ENCODE results near the gene PFKFB1.

PFKFB1 gene

DNA sequence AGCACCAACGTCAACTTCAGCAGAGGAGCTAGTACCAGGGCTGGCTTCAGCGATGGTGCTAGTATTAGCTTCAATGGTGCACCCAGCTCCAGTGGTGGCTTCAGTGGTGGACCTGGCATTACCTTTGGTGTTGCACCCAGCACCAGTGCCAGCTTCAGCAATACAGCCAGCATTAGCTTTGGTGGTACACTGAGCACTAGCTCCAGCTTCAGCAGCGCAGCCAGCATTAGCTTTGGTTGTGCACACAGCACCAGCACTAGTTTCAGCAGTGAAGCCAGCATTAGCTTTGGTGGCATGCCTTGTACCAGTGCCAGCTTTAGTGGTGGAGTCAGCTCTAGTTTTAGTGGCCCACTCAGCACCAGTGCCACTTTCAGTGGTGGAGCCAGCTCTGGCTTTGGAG lies 65.1 kb downstream of the PFKFB1 start:
- H3K27ac ChIP-seq (ENCODE audit: low read depth, low read length): no peak overlapping the region
- H3K36me3 ChIP-seq (ENCODE audit: control insufficient read depth in 1 of 2, insufficient read depth in 2 of 2, low read length in 2 of 2): no peaks in the 10 kb centered on the region
- H3K4me1 ChIP-seq (ENCODE audit: control insufficient read depth in 1 of 2, insufficient read depth in 2 of 2, low read length in 2 of 2): no peaks in the 10 kb centered on the region
- no peak overlapping the region for H3K4me3 ChIP-seq (ENCODE audit: low read depth in 1 of 2, low read length in 2 of 2)
- no peaks in the 10 kb centered on the region for H3K9me3 ChIP-seq (ENCODE audit: control insufficient read depth in 1 of 2, low read length in 2 of 2)
- H3K27me3 ChIP-seq (ENCODE audit: control insufficient read depth in 1 of 2, insufficient read depth in 2 of 2, low read length in 2 of 2): no peaks in the 10 kb centered on the region
- H3K9ac ChIP-seq (ENCODE audit: low read depth in 1 of 2, low read length in 2 of 2): no peak overlapping the region

DNA sequence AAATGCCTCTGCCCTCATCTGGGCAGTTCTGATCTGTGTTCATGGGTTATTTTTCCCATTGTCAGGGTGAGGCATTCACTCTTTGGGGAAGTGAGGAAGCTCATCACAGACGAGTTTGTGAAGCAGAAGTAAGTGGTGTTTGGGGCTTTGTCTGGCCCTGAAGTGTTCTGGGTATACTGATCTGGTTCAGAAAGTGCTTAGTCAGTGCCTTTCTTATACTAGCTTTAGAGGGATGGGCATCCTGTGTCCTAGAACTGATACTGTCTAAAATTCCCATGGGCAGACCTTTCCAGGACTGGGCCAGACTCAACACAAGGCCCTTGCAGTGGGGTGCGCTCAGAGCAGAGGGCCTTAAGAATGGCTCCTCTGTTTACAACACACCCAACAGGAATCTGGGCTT lies 67.0 kb downstream of the PFKFB1 start:
- no peaks in the 10 kb centered on the region for H3K4me1 ChIP-seq (ENCODE audit: control insufficient read depth in 1 of 2, insufficient read depth in 2 of 2, low read length in 2 of 2)
- H3K36me3 ChIP-seq (ENCODE audit: control insufficient read depth in 1 of 2, insufficient read depth in 2 of 2, low read length in 2 of 2): no peaks in the 10 kb centered on the region
- H3K4me3 ChIP-seq (ENCODE audit: low read depth in 1 of 2, low read length in 2 of 2): no peak overlapping the region
- H3K9ac ChIP-seq (ENCODE audit: low read depth in 1 of 2, low read length in 2 of 2): no peak overlapping the region
- H3K9me3 ChIP-seq (ENCODE audit: control insufficient read depth in 1 of 2, low read length in 2 of 2): no peaks in the 10 kb centered on the region
- no peak overlapping the region for H3K27ac ChIP-seq (ENCODE audit: low read depth, low read length)
- no peaks in the 10 kb centered on the region for H3K27me3 ChIP-seq (ENCODE audit: control insufficient read depth in 1 of 2, insufficient read depth in 2 of 2, low read length in 2 of 2)

DNA sequence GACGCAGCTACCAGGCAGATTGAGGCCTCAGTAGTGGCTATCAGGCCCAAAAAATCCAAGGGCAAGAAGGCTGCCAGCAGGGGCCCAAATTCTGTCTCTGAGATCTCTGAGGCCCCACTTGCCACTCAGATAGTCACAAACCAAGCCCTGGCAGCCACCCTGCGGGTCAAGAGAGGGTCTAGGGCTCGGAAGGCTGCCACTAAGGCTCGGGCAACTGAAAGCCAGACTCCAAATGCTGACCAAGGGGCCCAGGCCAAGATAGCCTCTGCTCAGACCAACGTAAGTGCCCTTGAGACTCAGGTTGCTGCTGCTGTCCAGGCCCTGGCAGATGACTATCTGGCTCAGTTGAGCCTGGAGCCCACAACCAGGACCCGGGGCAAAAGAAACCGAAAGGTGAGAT lies 70.6 kb downstream of the PFKFB1 start:
- Histone ChIP-seq H3K9me3 (ENCODE audit: control insufficient read depth in 1 of 2, low read length in 2 of 2) (no peaks in the 10 kb centered on the region), H3K36me3 (ENCODE audit: control insufficient read depth in 1 of 2, insufficient read depth in 2 of 2, low read length in 2 of 2) (no peaks in the 10 kb centered on the region), H3K4me1 (ENCODE audit: control insufficient read depth in 1 of 2, insufficient read depth in 2 of 2, low read length in 2 of 2) (no peaks in the 10 kb centered on the region), H3K9ac (ENCODE audit: low read depth in 1 of 2, low read length in 2 of 2) (no peak overlapping the region), H3K27ac (ENCODE audit: low read depth, low read length) (no peak overlapping the region), H3K4me3 (ENCODE audit: low read depth in 1 of 2, low read length in 2 of 2) (no peak overlapping the region), H3K27me3 (ENCODE audit: control insufficient read depth in 1 of 2, insufficient read depth in 2 of 2, low read length in 2 of 2) (no peaks in the 10 kb centered on the region)

DNA sequence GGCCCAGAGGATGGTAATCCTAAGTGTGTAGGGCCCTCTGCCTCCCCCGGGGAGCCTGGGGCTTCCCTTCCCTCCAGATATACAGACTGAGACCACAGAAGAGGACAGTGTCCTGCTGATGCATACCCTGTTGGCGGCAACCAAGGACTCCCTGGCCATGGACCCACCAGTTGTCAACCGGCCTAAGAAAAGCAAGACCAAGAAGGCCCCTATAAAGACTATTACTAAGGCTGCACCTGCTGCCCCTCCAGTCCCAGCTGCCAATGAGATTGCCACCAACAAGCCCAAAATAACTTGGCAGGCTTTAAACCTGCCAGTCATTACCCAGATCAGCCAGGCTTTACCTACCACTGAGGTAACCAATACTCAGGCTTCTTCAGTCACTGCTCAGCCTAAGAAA lies 71.4 kb downstream of the PFKFB1 start:
- Histone ChIP-seq H3K4me3 (ENCODE audit: low read depth in 1 of 2, low read length in 2 of 2) (no peak overlapping the region), H3K4me1 (ENCODE audit: control insufficient read depth in 1 of 2, insufficient read depth in 2 of 2, low read length in 2 of 2) (no peaks in the 10 kb centered on the region), H3K9me3 (ENCODE audit: control insufficient read depth in 1 of 2, low read length in 2 of 2) (no peaks in the 10 kb centered on the region), H3K9ac (ENCODE audit: low read depth in 1 of 2, low read length in 2 of 2) (no peak overlapping the region), H3K27ac (ENCODE audit: low read depth, low read length) (no peak overlapping the region), H3K27me3 (ENCODE audit: control insufficient read depth in 1 of 2, insufficient read depth in 2 of 2, low read length in 2 of 2) (no peaks in the 10 kb centered on the region), H3K36me3 (ENCODE audit: control insufficient read depth in 1 of 2, insufficient read depth in 2 of 2, low read length in 2 of 2) (no peaks in the 10 kb centered on the region)

DNA sequence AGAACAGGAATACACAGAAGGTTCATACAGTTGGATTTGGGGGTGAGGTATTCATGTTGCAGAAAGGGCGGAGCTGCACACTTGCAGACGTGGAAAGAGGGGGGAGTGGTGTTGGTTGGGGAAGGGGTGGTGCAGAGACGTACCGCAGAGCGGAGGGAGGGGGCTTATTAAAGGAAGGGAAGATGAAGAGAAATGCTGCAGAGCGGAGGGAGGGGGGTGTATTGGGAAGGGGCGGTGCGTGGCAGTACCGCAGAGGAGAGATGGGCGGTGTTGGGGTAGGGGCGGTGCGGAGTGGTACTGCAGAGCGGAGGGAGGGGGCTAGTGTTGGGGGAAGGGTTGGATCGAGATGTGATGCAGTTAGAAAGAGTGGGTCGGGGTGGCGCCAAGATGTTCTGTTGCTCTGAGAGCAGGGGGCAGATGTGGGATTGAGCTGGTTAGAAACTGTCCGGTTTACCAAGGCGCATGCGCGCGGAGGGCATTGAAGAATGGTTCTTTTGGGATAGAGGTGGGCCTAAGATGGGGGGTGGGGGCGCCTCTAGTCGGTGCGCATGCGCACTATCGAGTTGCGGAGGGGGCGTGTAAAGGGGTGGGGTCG lies 72.5 kb downstream of the PFKFB1 start:
- H3K4me1 ChIP-seq (ENCODE audit: control insufficient read depth in 1 of 2, insufficient read depth in 2 of 2, low read length in 2 of 2): no peaks in the 10 kb centered on the region
- no peaks in the 10 kb centered on the region for H3K9me3 ChIP-seq (ENCODE audit: control insufficient read depth in 1 of 2, low read length in 2 of 2)
- no peak overlapping the region for H3K27ac ChIP-seq (ENCODE audit: low read depth, low read length)
- no peak overlapping the region for H3K9ac ChIP-seq (ENCODE audit: low read depth in 1 of 2, low read length in 2 of 2)
- no peaks in the 10 kb centered on the region for H3K36me3 ChIP-seq (ENCODE audit: control insufficient read depth in 1 of 2, insufficient read depth in 2 of 2, low read length in 2 of 2)
- H3K27me3 ChIP-seq (ENCODE audit: control insufficient read depth in 1 of 2, insufficient read depth in 2 of 2, low read length in 2 of 2): no peaks in the 10 kb centered on the region
- H3K4me3 ChIP-seq (ENCODE audit: low read depth in 1 of 2, low read length in 2 of 2): peak overlapping the region; percentile 60 to 64

DNA sequence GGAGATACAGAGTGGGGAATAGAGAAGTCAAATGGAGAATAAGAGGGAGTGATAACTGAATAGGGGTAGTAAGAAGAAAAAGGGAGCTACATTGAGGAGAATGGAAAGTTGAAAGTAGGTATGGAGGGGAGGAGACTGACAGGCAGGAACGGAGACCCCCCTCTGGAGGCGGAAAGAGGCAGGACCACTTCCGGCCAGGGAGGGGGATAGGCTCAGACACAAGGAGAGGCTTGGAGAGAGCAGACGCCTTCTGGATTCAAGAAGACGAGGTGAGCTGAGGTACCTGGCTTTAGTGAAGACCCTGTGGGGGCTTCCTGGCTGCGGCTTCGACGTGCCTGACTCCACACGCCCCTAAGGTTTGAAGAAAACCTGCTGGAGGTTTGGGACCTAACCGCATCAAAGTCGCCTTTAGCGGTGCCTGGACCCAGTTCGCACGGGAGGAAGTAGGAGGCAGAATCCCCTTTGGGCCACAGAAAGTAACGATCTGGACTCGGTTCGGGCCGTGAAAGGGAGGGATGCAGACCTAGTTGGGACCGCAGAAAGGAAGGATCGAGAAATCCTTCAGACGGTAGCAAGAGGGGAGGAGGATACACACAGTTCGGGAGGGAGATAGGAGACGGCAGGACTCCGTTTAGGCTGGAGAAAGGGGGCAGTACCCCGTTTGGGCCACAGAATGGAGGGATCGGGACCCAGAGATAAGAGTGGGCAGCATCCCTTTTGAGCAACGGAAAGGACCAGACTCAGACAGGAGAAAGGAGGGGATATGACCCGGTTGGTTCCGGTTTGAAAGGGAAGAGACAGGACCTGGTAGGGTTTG lies 73.2 kb downstream of the PFKFB1 start, which contains the start of gene TRO:
TRO (plus strand) TSS at position 215 of the 817 bp plus-strand sequence. CDS start 1,423 bp downstream, outside the sequence.
- no peaks in the 10 kb centered on the region for H3K36me3 ChIP-seq (ENCODE audit: control insufficient read depth in 1 of 2, insufficient read depth in 2 of 2, low read length in 2 of 2)
- H3K4me1 ChIP-seq (ENCODE audit: control insufficient read depth in 1 of 2, insufficient read depth in 2 of 2, low read length in 2 of 2): no peaks in the 10 kb centered on the region
- no peaks in the 10 kb centered on the region for H3K27me3 ChIP-seq (ENCODE audit: control insufficient read depth in 1 of 2, insufficient read depth in 2 of 2, low read length in 2 of 2)
- peak within 1 kb of the TSS; percentile 60 to 64 for H3K4me3 ChIP-seq (ENCODE audit: low read depth in 1 of 2, low read length in 2 of 2)
- no peak within 1 kb of the TSS for H3K27ac ChIP-seq (ENCODE audit: low read depth, low read length)
- no peaks in the 10 kb centered on the region for H3K9me3 ChIP-seq (ENCODE audit: control insufficient read depth in 1 of 2, low read length in 2 of 2)
- no peak within 1 kb of the TSS for H3K9ac ChIP-seq (ENCODE audit: low read depth in 1 of 2, low read length in 2 of 2)

DNA sequence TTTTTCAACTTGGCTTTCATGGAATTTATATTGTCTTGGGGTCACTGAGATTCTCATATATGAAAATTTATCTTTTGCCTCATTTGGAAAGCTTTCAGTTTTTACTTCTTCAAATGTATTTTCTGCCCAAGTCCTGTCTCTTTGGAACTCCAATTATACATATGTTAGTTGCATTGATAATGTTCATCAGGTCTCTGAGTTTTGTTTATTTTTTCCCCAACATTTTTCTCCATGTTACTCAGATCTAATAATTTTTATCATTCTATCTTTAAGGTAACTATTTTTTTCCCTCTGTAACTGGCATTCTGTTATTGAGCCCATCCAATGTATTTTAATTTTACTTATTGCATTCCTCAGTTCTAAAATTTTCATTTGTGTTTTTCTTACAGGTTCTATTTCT lies 84.0 kb downstream of the PFKFB1 start:
- Histone ChIP-seq H3K27ac (ENCODE audit: low read depth, low read length) (no peak overlapping the region), H3K27me3 (ENCODE audit: control insufficient read depth in 1 of 2, insufficient read depth in 2 of 2, low read length in 2 of 2) (no peaks in the 10 kb centered on the region), H3K9ac (ENCODE audit: low read depth in 1 of 2, low read length in 2 of 2) (no peak overlapping the region), H3K4me3 (ENCODE audit: low read depth in 1 of 2, low read length in 2 of 2) (no peak overlapping the region), H3K9me3 (ENCODE audit: control insufficient read depth in 1 of 2, low read length in 2 of 2) (no peaks in the 10 kb centered on the region), H3K4me1 (ENCODE audit: control insufficient read depth in 1 of 2, insufficient read depth in 2 of 2, low read length in 2 of 2) (no peaks in the 10 kb centered on the region), H3K36me3 (ENCODE audit: control insufficient read depth in 1 of 2, insufficient read depth in 2 of 2, low read length in 2 of 2) (no peaks in the 10 kb centered on the region)

DNA sequence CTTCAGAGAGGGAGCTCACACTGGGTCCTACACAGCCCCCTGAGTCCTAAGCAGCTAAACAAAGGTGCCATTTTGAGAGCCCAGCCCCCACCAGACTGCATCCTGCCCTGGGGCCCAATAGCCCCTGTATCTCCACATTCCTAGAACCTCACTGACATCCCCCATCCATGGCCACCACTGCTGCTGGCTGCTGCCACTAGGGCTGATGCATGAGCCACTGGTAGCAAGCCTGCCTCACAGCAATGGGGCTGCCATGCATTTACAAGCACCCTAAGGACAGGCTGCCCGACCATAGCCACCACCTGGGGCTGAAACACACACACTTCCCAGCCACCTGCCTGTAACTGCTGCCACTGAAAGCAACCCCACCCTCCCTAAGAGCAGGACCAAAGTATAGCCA lies 99.8 kb downstream of the PFKFB1 start:
- no peak overlapping the region for H3K4me3 ChIP-seq (ENCODE audit: low read depth in 1 of 2, low read length in 2 of 2)
- no peaks in the 10 kb centered on the region for H3K9me3 ChIP-seq (ENCODE audit: control insufficient read depth in 1 of 2, low read length in 2 of 2)
- H3K27ac ChIP-seq (ENCODE audit: low read depth, low read length): no peak overlapping the region
- no peak overlapping the region for H3K9ac ChIP-seq (ENCODE audit: low read depth in 1 of 2, low read length in 2 of 2)
- no peaks in the 10 kb centered on the region for H3K36me3 ChIP-seq (ENCODE audit: control insufficient read depth in 1 of 2, insufficient read depth in 2 of 2, low read length in 2 of 2)
- no peaks in the 10 kb centered on the region for H3K27me3 ChIP-seq (ENCODE audit: control insufficient read depth in 1 of 2, insufficient read depth in 2 of 2, low read length in 2 of 2)
- H3K4me1 ChIP-seq (ENCODE audit: control insufficient read depth in 1 of 2, insufficient read depth in 2 of 2, low read length in 2 of 2): no peaks in the 10 kb centered on the region

DNA sequence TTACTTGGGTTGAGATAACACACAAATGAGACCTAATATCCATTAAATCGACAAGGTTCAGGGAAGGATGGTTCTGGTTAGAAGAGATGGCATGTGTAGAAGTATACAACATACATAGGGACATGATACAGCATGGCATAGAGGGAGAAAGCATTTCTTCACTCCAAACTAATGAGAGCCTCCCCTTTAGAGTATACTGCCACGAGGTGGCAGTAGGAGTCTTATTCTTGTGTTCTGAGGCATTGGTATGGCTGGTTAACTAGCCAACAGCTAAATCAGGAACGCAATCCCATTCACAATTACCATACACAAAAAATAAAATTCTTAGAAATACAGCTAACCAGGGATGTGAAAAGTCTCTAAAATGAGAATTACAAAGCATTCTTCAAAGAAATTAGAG lies 102.4 kb downstream of the PFKFB1 start:
- Histone ChIP-seq H3K36me3 (ENCODE audit: control insufficient read depth in 1 of 2, insufficient read depth in 2 of 2, low read length in 2 of 2) (no peaks in the 10 kb centered on the region), H3K27ac (ENCODE audit: low read depth, low read length) (no peak overlapping the region), H3K4me3 (ENCODE audit: low read depth in 1 of 2, low read length in 2 of 2) (no peak overlapping the region), H3K9me3 (ENCODE audit: control insufficient read depth in 1 of 2, low read length in 2 of 2) (no peaks in the 10 kb centered on the region), H3K9ac (ENCODE audit: low read depth in 1 of 2, low read length in 2 of 2) (no peak overlapping the region), H3K27me3 (ENCODE audit: control insufficient read depth in 1 of 2, insufficient read depth in 2 of 2, low read length in 2 of 2) (no peaks in the 10 kb centered on the region), H3K4me1 (ENCODE audit: control insufficient read depth in 1 of 2, insufficient read depth in 2 of 2, low read length in 2 of 2) (no peaks in the 10 kb centered on the region)

DNA sequence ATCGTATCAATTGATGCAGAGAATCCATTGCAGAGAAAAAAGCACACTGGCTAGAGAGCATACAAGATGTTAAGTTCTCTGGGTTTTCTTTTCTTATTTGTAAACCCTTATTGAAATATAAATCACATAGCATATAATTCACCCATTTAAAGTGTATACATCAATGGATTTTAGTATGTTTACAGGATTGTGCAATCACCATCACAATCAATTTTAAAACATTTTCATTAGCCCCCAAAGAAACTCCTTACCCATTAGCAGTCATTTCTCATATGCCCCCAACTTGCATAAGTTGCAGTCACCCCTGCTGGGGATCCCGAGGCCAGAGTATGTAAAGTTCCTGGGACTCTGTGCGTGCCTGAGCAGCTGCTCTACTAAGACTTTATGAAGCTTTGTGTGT lies 108.2 kb downstream of the PFKFB1 start:
- H3K27ac ChIP-seq (ENCODE audit: low read depth, low read length): no peak overlapping the region
- no peaks in the 10 kb centered on the region for H3K27me3 ChIP-seq (ENCODE audit: control insufficient read depth in 1 of 2, insufficient read depth in 2 of 2, low read length in 2 of 2)
- H3K4me3 ChIP-seq (ENCODE audit: low read depth in 1 of 2, low read length in 2 of 2): no peak overlapping the region
- no peak overlapping the region for H3K9ac ChIP-seq (ENCODE audit: low read depth in 1 of 2, low read length in 2 of 2)
- H3K36me3 ChIP-seq (ENCODE audit: control insufficient read depth in 1 of 2, insufficient read depth in 2 of 2, low read length in 2 of 2): no peaks in the 10 kb centered on the region
- no peaks in the 10 kb centered on the region for H3K9me3 ChIP-seq (ENCODE audit: control insufficient read depth in 1 of 2, low read length in 2 of 2)
- no peaks in the 10 kb centered on the region for H3K4me1 ChIP-seq (ENCODE audit: control insufficient read depth in 1 of 2, insufficient read depth in 2 of 2, low read length in 2 of 2)

Measured in duodenal mucosa (tissue), 2 donors.